ENCODE measurements around the gene MERTK. TPM values are rescaled to one million over a fixed set of nuclear protein-coding genes. Genes with fewer than 3 reads are reported as not detected.

The MERTK gene
- total and polyA plus RNA-seq, 2 of the 13 experiments (the other 11 are each of a cell fraction or from before 2014, with no cell fraction given): 37.3 to 44.7 TPM

DNA sequence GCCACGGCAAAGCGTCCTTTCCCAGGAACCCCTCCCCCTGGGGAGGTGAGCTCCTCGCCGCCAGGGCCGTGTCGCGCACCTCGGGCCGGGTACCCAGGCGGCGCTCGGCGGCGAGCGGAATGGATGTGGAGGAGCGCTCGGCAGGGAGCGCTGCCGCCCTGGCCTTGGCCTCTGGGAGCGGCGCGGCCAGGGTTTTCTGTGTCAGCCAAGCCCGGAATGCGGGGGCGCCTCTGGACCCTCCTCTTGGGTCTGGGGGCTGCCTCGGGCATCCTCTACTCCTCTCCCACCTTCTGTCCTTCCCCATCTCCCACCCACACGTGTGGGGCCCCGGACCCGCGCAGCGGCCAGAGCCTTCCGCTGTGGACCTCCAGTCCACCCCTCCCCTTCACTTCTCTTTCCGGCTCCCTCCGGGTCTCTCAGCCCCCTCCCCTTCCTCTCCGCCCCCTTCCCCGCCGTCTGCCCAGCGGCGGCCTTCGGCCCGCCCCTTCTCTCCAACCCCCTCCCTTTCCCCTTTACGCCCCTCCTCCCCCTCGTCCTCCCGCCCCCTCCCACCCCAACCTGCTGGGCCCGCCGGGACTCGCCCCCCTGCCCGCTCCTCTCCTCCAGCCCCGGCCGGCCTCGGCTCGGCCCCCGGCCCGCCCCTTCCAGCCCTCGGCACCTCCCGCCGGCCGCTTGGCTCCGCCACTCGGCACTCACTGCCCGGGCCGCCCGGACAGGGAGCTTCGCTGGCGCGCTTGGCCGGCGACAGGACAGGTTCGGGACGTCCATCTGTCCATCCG, at the start of gene MERTK (continued):
- TF ChIP-seq ZNF556 (CRISPR knock-in tag; IDR thresholded peaks at IDR 0.05; ENCODE audit: borderline replicate concordance): no peak; the same call in 1 of the 2 replicates
- TF ChIP-seq, protein P1, sequence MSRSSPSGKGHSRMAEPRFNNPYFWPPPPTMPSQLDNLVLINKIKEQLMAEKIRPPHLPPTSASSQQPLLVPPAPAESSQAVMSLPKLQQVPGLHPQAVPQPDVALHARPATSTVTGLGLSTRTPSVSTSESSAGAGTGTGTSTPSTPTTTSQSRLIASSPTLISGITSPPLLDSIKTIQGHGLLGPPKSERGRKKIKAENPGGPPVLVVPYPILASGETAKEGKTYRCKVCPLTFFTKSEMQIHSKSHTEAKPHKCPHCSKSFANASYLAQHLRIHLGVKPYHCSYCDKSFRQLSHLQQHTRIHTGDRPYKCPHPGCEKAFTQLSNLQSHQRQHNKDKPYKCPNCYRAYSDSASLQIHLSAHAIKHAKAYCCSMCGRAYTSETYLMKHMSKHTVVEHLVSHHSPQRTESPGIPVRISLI (CRISPR knock-in tag; IDR thresholded peaks at IDR 0.05; ENCODE audit: borderline replicate concordance): 0 out of 2 replicates have a peak, but pooled peaks have one; percentile 9
- TF ChIP-seq, protein P2, sequence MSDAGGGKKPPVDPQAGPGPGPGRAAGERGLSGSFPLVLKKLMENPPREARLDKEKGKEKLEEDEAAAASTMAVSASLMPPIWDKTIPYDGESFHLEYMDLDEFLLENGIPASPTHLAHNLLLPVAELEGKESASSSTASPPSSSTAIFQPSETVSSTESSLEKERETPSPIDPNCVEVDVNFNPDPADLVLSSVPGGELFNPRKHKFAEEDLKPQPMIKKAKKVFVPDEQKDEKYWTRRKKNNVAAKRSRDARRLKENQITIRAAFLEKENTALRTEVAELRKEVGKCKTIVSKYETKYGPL (CRISPR knock-in tag; IDR thresholded peaks at IDR 0.05): no peak
- no peak for TF ChIP-seq ZNF672 (CRISPR knock-in tag; IDR thresholded peaks at IDR 0.05)
- peak; percentile 80 for TF ChIP-seq SAP130 (CRISPR knock-in tag; IDR thresholded peaks at IDR 0.05; ENCODE audit: low read depth)
- TF ChIP-seq, protein P3, sequence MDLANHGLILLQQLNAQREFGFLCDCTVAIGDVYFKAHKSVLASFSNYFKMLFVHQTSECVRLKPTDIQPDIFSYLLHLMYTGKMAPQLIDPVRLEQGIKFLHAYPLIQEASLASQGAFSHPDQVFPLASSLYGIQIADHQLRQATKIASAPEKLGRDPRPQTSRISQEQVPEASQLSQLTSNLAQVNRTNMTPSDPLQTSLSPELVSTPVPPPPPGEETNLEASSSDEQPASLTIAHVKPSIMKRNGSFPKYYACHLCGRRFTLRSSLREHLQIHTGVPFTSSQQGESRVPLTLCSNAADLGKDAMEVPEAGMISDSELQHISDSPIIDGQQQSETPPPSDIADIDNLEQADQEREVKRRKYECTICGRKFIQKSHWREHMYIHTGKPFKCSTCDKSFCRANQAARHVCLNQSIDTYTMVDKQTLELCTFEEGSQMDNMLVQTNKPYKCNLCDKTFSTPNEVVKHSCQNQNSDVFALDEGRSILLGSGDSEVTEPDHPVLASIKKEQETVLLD (CRISPR knock-in tag; IDR thresholded peaks at IDR 0.05; ENCODE audit: low read depth): peak; percentile 68
- TF ChIP-seq, protein P4, sequence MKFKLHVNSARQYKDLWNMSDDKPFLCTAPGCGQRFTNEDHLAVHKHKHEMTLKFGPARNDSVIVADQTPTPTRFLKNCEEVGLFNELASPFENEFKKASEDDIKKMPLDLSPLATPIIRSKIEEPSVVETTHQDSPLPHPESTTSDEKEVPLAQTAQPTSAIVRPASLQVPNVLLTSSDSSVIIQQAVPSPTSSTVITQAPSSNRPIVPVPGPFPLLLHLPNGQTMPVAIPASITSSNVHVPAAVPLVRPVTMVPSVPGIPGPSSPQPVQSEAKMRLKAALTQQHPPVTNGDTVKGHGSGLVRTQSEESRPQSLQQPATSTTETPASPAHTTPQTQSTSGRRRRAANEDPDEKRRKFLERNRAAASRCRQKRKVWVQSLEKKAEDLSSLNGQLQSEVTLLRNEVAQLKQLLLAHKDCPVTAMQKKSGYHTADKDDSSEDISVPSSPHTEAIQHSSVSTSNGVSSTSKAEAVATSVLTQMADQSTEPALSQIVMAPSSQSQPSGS (CRISPR knock-in tag; IDR thresholded peaks at IDR 0.05): 0 out of 2 replicates have a peak, but pooled peaks have one; percentile 44
- no peak for TF ChIP-seq FLYWCH1 (CRISPR knock-in tag; IDR thresholded peaks at IDR 0.05)
- TF ChIP-seq FOXP1 (IDR thresholded peaks at IDR 0.05): no peak
- TF ChIP-seq FOXP1 (CRISPR knock-in tag; IDR thresholded peaks at IDR 0.05): no peak
- TF ChIP-seq SYNCRIP (IDR thresholded peaks at IDR 0.05; ENCODE audit: insufficient read depth, low read depth, low read length): no peak
- TF ChIP-seq ZKSCAN1 (IDR thresholded peaks at IDR 0.05; ENCODE audit: low read length): no peak
- TF ChIP-seq BHLHE40 (IDR thresholded peaks at IDR 0.05; ENCODE audit: low read length): no peak
- TF ChIP-seq ZNF891 (CRISPR knock-in tag; IDR thresholded peaks at IDR 0.05): no peak
- peak; percentile 64; the same call in 1 of the 2 replicates for TF ChIP-seq ZNF644 (CRISPR knock-in tag; IDR thresholded peaks at IDR 0.05; ENCODE audit: low read depth)
- TF ChIP-seq, protein P5, sequence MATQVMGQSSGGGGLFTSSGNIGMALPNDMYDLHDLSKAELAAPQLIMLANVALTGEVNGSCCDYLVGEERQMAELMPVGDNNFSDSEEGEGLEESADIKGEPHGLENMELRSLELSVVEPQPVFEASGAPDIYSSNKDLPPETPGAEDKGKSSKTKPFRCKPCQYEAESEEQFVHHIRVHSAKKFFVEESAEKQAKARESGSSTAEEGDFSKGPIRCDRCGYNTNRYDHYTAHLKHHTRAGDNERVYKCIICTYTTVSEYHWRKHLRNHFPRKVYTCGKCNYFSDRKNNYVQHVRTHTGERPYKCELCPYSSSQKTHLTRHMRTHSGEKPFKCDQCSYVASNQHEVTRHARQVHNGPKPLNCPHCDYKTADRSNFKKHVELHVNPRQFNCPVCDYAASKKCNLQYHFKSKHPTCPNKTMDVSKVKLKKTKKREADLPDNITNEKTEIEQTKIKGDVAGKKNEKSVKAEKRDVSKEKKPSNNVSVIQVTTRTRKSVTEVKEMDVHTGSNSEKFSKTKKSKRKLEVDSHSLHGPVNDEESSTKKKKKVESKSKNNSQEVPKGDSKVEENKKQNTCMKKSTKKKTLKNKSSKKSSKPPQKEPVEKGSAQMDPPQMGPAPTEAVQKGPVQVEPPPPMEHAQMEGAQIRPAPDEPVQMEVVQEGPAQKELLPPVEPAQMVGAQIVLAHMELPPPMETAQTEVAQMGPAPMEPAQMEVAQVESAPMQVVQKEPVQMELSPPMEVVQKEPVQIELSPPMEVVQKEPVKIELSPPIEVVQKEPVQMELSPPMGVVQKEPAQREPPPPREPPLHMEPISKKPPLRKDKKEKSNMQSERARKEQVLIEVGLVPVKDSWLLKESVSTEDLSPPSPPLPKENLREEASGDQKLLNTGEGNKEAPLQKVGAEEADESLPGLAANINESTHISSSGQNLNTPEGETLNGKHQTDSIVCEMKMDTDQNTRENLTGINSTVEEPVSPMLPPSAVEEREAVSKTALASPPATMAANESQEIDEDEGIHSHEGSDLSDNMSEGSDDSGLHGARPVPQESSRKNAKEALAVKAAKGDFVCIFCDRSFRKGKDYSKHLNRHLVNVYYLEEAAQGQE (IDR thresholded peaks at IDR 0.05; ENCODE audit: borderline replicate concordance in 1 of 2, low read depth in 1 of 2, low read length in 2 of 2): peak in 1 of 2 experiments; percentile 17; a peak in 1 of 4 replicates
- TF ChIP-seq NCOA1 (CRISPR knock-in tag; IDR thresholded peaks at IDR 0.05): no peak
- no peak for TF ChIP-seq NFE2L1 (CRISPR knock-in tag; IDR thresholded peaks at IDR 0.05; ENCODE audit: borderline replicate concordance)
- no peak for TF ChIP-seq CEBPB (IDR thresholded peaks at IDR 0.05; ENCODE audit: borderline replicate concordance, low read depth, low read length)
- TF ChIP-seq HMGA1 (CRISPR knock-in tag; conservative IDR thresholded peaks at IDR 0.05): no peak
